Uterus (tissue), 2 donors: Measurements from ENCODE around the gene SMARCA4.

ENCODE experiments used
- POLR2A ChIP-seq, 2 donors: fragments of 450-650 bp; IDR thresholded peaks; one replicate each; pipeline ENCODE4 v1.6.1; 2016; ENCODE audit warnings: antibody characterized with exemption in 2 of 2, mild to moderate bottlenecking in 1 of 2, moderate library complexity in 1 of 2
- TF ChIP-seq, protein P1 (sequence below), 4 experiments: fragments of 200-600 bp in 2 of 4; fragments of 450-650 bp in 2 of 4; sonication (generic) in 2 of 4; IDR thresholded peaks; one replicate each; pipeline ENCODE4 v1.5.1; 2016 to 2019; ENCODE audit warnings: antibody characterized with exemption in 4 of 4, mild to moderate bottlenecking in 2 of 4, moderate library complexity in 1 of 4

DNA sequence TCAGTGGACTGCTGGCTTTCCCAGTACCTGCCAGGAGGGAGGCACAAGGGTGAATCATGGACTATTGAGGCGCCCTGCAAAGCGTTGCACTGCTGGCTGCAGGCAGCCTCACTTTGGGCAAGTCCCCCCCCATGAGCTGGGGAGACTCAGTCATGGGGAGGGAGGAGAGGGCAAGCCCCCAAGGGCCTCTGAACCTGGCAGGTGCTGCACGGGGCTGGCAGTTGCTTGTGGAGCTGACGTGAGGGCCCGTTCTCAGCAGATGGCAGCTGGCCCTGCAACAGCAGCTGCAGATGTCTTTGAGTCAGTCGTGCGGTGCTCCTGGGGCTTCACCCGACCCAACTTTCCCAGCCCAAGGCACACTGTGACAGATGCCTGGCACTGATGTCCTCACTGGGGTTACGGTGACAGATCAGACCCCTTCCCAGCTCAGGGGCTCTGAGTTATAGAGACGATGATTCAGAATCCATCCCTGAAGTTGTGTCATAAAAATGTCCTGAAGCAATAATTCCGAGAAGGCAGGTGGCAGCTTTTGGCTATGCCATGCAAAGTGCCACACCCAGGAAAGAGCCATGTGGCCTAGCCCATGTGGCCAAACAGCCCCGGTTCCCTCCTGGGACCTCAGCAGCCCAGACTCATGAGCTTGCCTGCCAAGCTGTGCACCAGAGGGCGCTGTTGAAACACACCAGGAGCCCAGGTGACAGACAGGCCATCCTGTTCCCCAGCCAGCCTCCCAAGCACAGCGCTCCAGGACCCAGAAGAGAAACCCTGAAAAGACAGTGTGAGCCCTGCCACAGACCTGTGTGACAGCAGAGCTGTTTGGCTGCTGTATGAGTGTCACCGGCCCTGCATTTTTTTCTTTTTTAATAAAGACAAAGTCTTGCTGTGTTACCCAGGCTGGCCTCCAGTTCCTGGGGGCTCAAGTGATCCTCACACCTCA lies 74.9 kb downstream of the SMARCA4 start:
- TF ChIP-seq, protein P1, sequence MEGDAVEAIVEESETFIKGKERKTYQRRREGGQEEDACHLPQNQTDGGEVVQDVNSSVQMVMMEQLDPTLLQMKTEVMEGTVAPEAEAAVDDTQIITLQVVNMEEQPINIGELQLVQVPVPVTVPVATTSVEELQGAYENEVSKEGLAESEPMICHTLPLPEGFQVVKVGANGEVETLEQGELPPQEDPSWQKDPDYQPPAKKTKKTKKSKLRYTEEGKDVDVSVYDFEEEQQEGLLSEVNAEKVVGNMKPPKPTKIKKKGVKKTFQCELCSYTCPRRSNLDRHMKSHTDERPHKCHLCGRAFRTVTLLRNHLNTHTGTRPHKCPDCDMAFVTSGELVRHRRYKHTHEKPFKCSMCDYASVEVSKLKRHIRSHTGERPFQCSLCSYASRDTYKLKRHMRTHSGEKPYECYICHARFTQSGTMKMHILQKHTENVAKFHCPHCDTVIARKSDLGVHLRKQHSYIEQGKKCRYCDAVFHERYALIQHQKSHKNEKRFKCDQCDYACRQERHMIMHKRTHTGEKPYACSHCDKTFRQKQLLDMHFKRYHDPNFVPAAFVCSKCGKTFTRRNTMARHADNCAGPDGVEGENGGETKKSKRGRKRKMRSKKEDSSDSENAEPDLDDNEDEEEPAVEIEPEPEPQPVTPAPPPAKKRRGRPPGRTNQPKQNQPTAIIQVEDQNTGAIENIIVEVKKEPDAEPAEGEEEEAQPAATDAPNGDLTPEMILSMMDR (IDR thresholded peaks at IDR 0.05): peak; percentile 83 to 92 (median 88)
- peak in 1 of 2 donors; percentile 4 for TF ChIP-seq POLR2A (IDR thresholded peaks at IDR 0.05)
